ENCODE measurements around the gene SLC24A1. TPM values are rescaled to one million over a fixed set of nuclear protein-coding genes. Genes with fewer than 3 reads are reported as not detected.

Gene SLC24A1
- total and polyA plus RNA-seq, 2 of the 13 experiments (the other 11 are each of a cell fraction or from before 2014, with no cell fraction given) = 5.9 to 8.3 TPM

GRCh38 chr15:65632780-65633375, 11.1 kb downstream of the SLC24A1 start:
- no TSS peak for BruUV-seq (replicated peaks)
- ATAC-seq (no peak), FAIRE-seq (no peak), DNase-seq (ENCODE audit: low spot score) (no peak)
- H3K9ac ChIP-seq (ENCODE audit: insufficient read depth, low read depth, low read length) = no peak overlapping the region
- H4K20me1 ChIP-seq (ENCODE audit: insufficient read depth, low read length) = no peaks in the 10 kb centered on the region
- peaks cover 22% of the 10 kb centered on the region for H3K4me1 ChIP-seq (ENCODE audit: insufficient read depth, low read length)
- H3K9me3 ChIP-seq (ENCODE audit: low read length) = no peaks in the 10 kb centered on the region
- H2AFZ ChIP-seq (ENCODE audit: low read length) = no peak overlapping the region
- no peaks in the 10 kb centered on the region for H3K36me3 ChIP-seq (replicated peaks in 1 of 2; ENCODE audit: control insufficient read depth in 1 of 2, insufficient read depth in 2 of 2, low read length in 2 of 2)
- intact Hi-C loops (cut with micrococcal nuclease; ENCODE audit: unreplicated experiment) = no loop called here
- ChIA-PET POLR2A (no interaction called here), CTCF (ENCODE audit: low intra/inter-chr PET ratio, low total read pairs) (no interaction called here)
- in situ Hi-C loops (cut with HindIII; ENCODE audit: extremely low pct_ligation_motif_present, low pct_unique_long_range_greater_than_20kb) = loop anchor here (25.0 kb wide), 1 partner anchor 229 kb away; the partner anchor contains the start of gene RAB11A
- no peaks in the 10 kb centered on the region for H3K79me2 ChIP-seq (ENCODE audit: insufficient read depth, low read length)
- H3K4me3 ChIP-seq (replicated peaks in 1 of 3; ENCODE audit: insufficient read depth in 1 of 3, low read depth in 2 of 3, low read length in 3 of 3) = no peak overlapping the region
- WGBS (ENCODE audit: low lambda C conversion rate) = 95% methylated on average over 4 of the region's 4 CpGs
- H3K4me2 ChIP-seq (ENCODE audit: low read depth, low read length) = no peak overlapping the region
- H3K27me3 ChIP-seq (ENCODE audit: control insufficient read depth in 1 of 2, insufficient read depth in 2 of 2, low read length in 2 of 2) = no peaks in the 10 kb centered on the region
- no peak for TF ChIP-seq KDM5A (IDR thresholded peaks at IDR 0.05; ENCODE audit: borderline replicate concordance, low read length)
- TF ChIP-seq ZNF432 (CRISPR knock-in tag; IDR thresholded peaks at IDR 0.05; ENCODE audit: borderline replicate concordance) = no peak
- no peak for TF ChIP-seq ZBTB40 (IDR thresholded peaks at IDR 0.05)
- TF ChIP-seq ZBTB40 (CRISPR knock-in tag; IDR thresholded peaks at IDR 0.05) = no peak
- no peak for TF ChIP-seq EZH2 (conservative IDR thresholded peaks at IDR 0.05; ENCODE audit: low read depth, low read length)
- TF ChIP-seq ZNF30 (CRISPR knock-in tag; IDR thresholded peaks at IDR 0.05) = no peak
- no peak for TF ChIP-seq ZMYM4 (CRISPR knock-in tag; IDR thresholded peaks at IDR 0.05)
- no peak for TF ChIP-seq AKNA (CRISPR knock-in tag; IDR thresholded peaks at IDR 0.05; ENCODE audit: borderline replicate concordance)
- no peak for TF ChIP-seq ZNF674 (CRISPR knock-in tag; IDR thresholded peaks at IDR 0.05; ENCODE audit: low read depth)
- TF ChIP-seq GATAD2A (CRISPR knock-in tag; IDR thresholded peaks at IDR 0.05) = no peak
- no peak for TF ChIP-seq NCOA1 (CRISPR knock-in tag; IDR thresholded peaks at IDR 0.05)
- TF ChIP-seq HDAC6 (IDR thresholded peaks at IDR 0.05; ENCODE audit: low read depth, low read length) = no peak
- H3K27ac ChIP-seq (ENCODE audit: extremely low read length, insufficient read depth, low read length) = no peak overlapping the region
